Erythroblast (primary cell): Measurements from ENCODE around the gene CACNA1A.

Experiments used
- GATA1 ChIP-seq: IDR thresholded peaks from 2 replicates; pipeline ENCODE4 v1.6.1; 2011; ENCODE audit warnings: low read depth, mild to moderate bottlenecking, control low read depth, low read length, moderate library complexity
- POLR2A ChIP-seq: IDR thresholded peaks from 2 replicates; pipeline ENCODE4 v1.6.1; 2011; ENCODE audit warnings: mild to moderate bottlenecking, low read length

- TF ChIP-seq POLR2A, result no peak
- TF ChIP-seq GATA1, result no peak
Measured at GRCh38 chr19:13339869-13340268, 166.4 kb downstream of the CACNA1A start.
